HG02798 (cell line): ENCODE measurements around the gene USH1C.

Experiments used
- ATAC-seq: cut with Tn5 transposase; IDR thresholded peaks from one replicate; pipeline ENCODE4 v1.9.1; 2021; ENCODE audit warnings: mild to moderate bottlenecking; ENCODE audit not compliant: unreplicated experiment, poor library complexity

Gene USH1C

DNA sequence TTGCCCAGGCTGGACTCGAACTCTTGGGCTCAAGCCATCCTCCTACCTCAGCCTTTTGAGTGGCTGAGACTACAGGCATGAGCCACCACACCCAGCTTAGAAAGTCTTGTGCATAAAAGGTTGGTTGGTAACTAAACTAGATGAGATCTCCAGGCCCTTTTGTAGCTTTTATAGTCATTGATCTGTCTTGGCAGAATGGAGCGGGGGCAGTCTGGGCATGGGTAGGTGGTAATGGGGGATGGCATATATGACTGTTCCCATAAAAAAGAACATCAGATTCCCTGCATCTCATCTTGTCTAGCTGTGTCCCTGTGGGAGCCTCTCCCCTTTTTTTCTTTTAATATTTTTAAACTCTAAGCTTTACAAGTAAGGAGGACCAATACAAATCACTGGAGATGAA is 97.7 kb downstream of the USH1C start:
- no peak for ATAC-seq

DNA sequence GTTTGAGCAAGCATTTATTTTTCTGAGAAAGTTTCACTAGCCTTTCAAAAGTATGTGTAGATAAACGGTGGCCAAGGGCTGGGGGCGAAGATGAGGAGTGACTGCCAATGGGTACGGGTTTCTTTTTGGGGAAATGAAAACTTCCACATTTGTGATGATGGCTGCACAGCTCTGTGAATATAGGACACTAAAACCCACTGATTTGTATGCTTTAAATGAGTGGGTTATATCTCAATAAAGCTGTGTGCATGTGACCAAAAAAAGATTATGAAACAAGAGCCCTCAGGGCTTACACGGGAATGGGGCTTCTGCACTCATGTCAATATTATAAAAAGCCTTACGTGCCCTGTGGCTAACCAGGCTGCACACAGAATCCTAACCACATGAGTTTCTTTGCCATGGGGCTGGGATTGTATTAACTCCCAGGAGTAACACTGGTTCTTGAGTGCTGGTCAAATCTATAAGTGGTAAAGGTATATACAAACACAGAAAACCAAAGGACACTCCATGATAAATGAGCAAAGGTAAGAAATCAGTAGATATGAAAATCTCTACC is 98.9 kb downstream of the USH1C start:
- no peak for ATAC-seq

DNA sequence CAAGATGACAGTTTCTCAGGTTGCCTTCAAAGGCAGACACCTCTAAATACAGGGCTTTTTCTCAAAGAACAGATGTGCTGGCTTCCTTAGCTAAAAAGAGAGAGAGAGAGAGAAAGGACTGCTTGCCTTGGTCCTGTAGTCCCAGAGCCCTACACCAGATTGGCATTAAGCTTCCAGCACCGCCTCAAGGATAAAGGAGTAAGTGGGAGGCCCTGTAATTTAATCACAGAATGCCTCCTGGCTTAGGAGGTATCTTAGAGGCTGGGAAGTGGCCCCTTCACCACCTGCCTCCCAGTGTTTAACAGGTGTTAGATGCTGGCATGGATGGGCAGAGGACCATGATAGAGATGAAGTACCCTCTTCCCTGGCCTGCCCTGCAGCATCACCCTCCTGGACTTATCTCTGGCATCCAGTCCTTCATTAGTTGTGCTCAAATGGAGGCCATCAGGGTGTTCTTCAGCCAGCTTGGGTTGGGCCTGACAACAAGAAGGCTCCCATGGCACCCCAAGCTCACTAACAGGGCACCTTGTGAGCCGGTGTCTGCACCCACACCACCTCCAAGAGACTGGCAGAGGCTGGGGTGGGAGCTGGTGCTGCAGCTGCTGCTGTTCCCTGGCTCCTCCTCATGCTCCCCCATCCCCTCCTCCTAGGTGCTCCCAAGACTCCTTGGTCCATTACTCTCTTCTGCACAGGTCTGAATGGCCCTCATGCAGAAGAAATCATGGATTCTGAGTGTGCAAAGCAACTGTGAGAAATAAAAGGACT is 100.1 kb downstream of the USH1C start:
- no peak for ATAC-seq
